GOT3 (cell line): Measurements from ENCODE around the gene CYTH2.
"Not testable (repeated sequence)": the region's sequence is repeated elsewhere in the genome, so short reads cannot be mapped to it uniquely, and the experiment has no call there.

Source experiments
- DNase-seq: peaks from one replicate; lab custom pipeline; 2025; ENCODE audit warnings: mixed read lengths; lab: John Stamatoyannopoulos, UW

Gene CYTH2

DNA sequence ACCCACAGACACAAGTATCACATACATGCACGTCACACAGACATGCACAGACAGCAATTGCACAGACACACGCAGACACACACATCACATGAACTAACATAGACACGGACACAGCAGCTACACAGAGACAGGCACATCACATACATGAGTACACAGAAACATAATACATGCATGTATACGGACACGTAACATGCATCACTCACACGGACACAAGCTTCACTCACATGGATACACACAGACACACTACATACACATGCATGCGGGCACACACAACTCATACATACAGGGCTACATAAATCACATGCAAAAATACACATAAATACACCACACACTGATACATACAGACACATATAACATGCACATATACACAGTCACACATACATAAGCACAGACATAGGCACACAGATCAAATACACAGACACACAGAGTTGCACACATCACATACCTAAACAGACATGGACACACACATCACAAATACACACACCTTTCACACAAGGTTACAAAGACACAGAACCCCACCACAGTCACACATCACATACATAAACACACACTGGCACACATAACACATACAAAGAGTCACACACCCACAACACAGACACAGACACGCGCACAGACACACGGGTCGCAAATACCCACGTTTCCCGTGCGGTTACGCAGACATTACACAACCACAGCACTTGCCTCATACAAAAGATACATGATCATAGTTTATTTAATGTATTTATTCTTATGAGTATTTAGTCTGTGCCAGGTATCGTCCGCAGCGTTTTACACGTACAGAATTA, 43.5 kb downstream of the CYTH2 start:
- no peak for DNase-seq

- DNase-seq = no peak
Observed at GRCh38 chr19:48513289-48514122, 44.3 kb downstream of the CYTH2 start.

- DNase-seq = no peak
Observed at GRCh38 chr19:48514123-48514458, 44.9 kb downstream of the CYTH2 start.

DNA sequence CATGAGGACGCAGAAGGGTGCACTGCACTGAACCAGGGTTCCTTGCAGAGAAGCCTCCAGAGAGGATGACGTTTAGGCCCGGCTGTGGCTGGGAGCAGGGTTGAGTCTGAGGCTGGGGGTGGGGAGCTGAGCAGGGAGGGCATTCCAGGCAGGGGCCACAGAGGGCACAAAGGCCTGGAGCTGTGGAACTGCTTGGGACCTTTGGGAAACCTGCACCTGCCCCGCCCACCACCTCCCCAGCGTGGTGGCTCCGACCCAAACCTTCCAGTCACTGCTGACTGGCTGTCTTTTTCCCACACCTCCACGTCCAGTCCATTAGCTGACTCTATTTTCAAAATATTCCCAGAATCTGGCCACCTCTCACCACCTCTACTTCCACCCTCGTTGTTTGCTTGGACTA, 47.4 kb downstream of the CYTH2 start:
- no peak for DNase-seq

DNA sequence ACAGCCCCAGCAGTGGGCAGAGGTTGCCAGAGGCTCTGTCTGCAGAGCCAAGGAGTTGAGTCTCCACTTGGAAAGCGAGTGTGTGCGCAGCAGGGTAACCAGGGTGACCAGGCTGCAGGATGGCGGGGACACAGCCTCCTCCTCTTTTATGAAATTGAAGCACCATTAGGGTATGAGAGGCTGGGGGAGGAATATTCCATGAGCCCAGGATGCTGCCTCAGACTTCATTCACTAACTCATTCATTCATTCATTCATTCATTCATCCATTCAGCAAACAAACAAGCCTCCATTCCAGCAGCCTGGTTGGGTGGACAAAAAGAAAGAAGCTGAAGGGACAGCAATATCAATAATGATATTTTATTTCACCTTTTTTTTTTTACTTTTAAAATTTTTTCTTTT, 49.0 kb downstream of the CYTH2 start:
- no peak for DNase-seq

- DNase-seq = not testable (repeated sequence)
Observed at GRCh38 chr19:48519426-48519825, 50.3 kb downstream of the CYTH2 start.

GRCh38 chr19:48520134-48520533, 51.0 kb downstream of the CYTH2 start:
- no peak for DNase-seq

DNA sequence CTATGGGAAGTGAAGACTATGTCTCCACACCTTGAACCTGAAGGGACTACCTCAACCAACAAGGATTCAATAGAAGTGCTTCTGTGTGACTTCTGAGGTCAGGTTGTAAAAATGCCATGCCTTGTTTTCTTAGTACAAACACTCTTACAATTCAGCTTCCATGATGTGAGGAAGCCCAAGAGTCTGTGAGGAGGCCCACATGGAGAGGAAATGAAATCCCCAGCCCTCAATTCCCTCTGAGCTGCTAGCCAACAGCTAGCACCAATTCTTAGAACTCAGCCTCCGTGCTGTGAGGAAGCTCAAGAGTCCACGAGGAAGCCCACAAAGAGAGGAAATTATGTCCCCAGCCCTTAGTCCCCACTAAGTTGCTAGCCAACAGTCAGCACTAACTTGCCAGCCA, 55.1 kb downstream of the CYTH2 start:
- DNase-seq = no peak

DNA sequence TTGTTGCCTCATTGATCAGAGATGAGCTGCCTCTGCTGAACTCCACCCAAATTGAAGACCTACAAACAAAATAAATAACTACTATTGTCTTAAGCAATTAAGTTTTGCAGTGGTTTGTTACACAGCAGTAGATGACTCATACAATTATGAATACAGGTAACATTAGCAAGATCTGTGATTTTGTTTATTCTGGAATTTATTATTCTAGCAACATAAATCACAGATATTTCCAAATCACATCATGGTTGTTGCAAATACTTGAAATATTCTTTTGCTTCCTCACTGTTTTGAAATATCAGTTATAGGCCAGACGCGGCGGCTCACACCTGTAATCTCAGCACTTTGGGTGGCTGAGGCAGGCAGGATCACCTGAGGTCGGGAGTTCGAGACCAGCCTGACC, 55.6 kb downstream of the CYTH2 start:
- no peak for DNase-seq

- DNase-seq = no peak
Observed at GRCh38 chr19:48529156-48529555, 60.0 kb downstream of the CYTH2 start.

GRCh38 chr19:48530066-48530720, 61.0 kb downstream of the CYTH2 start:
- no peak for DNase-seq

DNA sequence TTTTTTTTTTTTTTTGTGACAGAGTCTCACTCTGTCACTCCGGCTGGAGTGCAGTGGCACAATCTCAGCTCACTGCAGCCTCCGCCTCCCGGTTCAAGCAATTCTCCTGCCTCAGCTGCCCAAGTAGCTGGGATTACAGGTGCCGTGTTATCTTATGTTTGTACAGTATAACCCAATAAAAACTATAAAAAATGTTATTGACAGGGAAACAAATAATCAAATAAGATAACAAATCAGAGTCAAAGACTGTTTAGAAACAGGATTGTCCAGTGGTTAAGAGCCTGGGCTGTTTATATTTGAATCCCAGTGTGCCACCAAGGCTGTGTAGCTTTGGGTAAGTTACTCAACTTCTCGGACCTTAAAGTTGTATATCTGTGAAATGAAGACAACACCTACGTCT, 61.6 kb downstream of the CYTH2 start:
- DNase-seq = no peak
